IMR-90 (cell line): ENCODE data around the gene TMEM81. TPM values are rescaled to one million over a fixed set of nuclear protein-coding genes. Genes with fewer than 3 reads are reported as not detected.

Experiments used
- ATAC-seq: fragments of 200-7000 bp; cut with Tn5 transposase; 2 replicates; pipeline ENCODE4 v1.9.1; 2020; ENCODE audit warnings: low read depth, mild to moderate bottlenecking, moderate library complexity
- BruUV-seq: library from RNA; stranded (reverse); fragments of 400-500 nt; replicated peaks from 2 replicates; lab custom pipeline; 2021; lab: Mats Ljungman, UMichigan
- CTCF ChIA-PET: fragments of 300-600 bp; formaldehyde crosslinking; extraction: SDS; loops from one replicate; lab custom pipeline; 2021; ENCODE audit warnings: antibody characterized with exemption; lab: Yijun Ruan, JAX
- POLR2A ChIA-PET: fragments of 300-600 bp; sonication (Branson Sonifier 250); formaldehyde crosslinking; loops from one replicate; lab custom pipeline; 2022; ENCODE audit warnings: antibody characterized with exemption; ENCODE audit not compliant: unreplicated experiment; lab: Charles Lee
- DNase-seq: peaks from one replicate; pipeline ENCODE4 v3.0.0; 2013
- H2AFZ ChIP-seq: replicated peaks from 2 replicates; pipeline ENCODE3; 2013; ENCODE audit warnings: low read length, mild to moderate bottlenecking; ENCODE audit not compliant: poor library complexity
- H2AK5ac ChIP-seq: 2 replicates; pipeline ENCODE4 v1.6.1; 2013; ENCODE audit warnings: low read depth, low read length, inconsistent platforms
- H2AK9ac ChIP-seq: replicated peaks from 2 replicates; pipeline ENCODE3; 2013; ENCODE audit warnings: mild to moderate bottlenecking, low read depth, low read length, moderate library complexity; ENCODE audit not compliant: poor library complexity
- H2BK120ac ChIP-seq: 2 replicates; pipeline ENCODE4 v1.6.1; 2013; ENCODE audit warnings: low read depth, low read length, inconsistent platforms
- H2BK15ac ChIP-seq: 3 replicates; pipeline ENCODE4 v1.6.1; 2013; ENCODE audit warnings: low read depth, low read length, inconsistent platforms
- H2BK20ac ChIP-seq: 2 replicates; pipeline ENCODE4 v1.6.1; 2013; ENCODE audit warnings: low read depth, mild to moderate bottlenecking, inconsistent platforms, low read length, moderate library complexity
- H2BK5ac ChIP-seq: 2 replicates; pipeline ENCODE4 v1.6.1; 2013; ENCODE audit warnings: mild to moderate bottlenecking, low read depth, low read length, inconsistent platforms; ENCODE audit not compliant: poor library complexity, severe bottlenecking
- H3K14ac ChIP-seq: replicated peaks from 2 replicates; pipeline ENCODE4 v1.6.1; 2013; ENCODE audit warnings: low read depth, low read length, inconsistent platforms
- H3K18ac ChIP-seq: 2 replicates; pipeline ENCODE4 v1.6.1; 2013; ENCODE audit warnings: low read depth, low read length, control low read depth
- H3K23ac ChIP-seq: 2 replicates; pipeline ENCODE4 v1.6.1; 2013; ENCODE audit warnings: low read depth, low read length, inconsistent platforms
- H3K27ac ChIP-seq: 2 replicates; pipeline ENCODE4 v1.5.1; 2013; ENCODE audit warnings: mild to moderate bottlenecking, control low read depth, low read length; ENCODE audit not compliant: insufficient read depth
- H3K27me3 ChIP-seq: 2 replicates; pipeline ENCODE4 v1.6.1; 2013; ENCODE audit warnings: low read length; ENCODE audit not compliant: control insufficient read depth, insufficient read depth
- H3K36me3 ChIP-seq: 2 replicates; pipeline ENCODE4 v1.6.1; 2013; ENCODE audit warnings: low read length, mixed read lengths; ENCODE audit not compliant: control insufficient read depth, insufficient read depth
- H3K4ac ChIP-seq: 2 replicates; pipeline ENCODE4 v1.6.1; 2013; ENCODE audit warnings: low read depth, low read length, inconsistent platforms
- H3K4me1 ChIP-seq: 2 replicates; pipeline ENCODE4 v1.6.1; 2013; ENCODE audit warnings: low read length, mixed read lengths; ENCODE audit not compliant: control insufficient read depth, insufficient read depth
- H3K4me2 ChIP-seq: 2 replicates; pipeline ENCODE4 v1.6.1; 2013; ENCODE audit warnings: low read depth, mild to moderate bottlenecking, control low read depth, low read length, moderate library complexity
- H3K4me3 ChIP-seq: 2 replicates; pipeline ENCODE4 v1.5.1; 2013; ENCODE audit warnings: low read depth, mild to moderate bottlenecking, control low read depth, low read length, moderate library complexity; ENCODE audit not compliant: insufficient read depth
- H3K56ac ChIP-seq: 2 replicates; pipeline ENCODE4 v1.6.1; 2013; ENCODE audit warnings: low read length, inconsistent platforms; ENCODE audit not compliant: insufficient read depth; ENCODE audit errors: extremely low read depth
- H3K79me1 ChIP-seq, 2 experiments: 2 replicates each; pipeline ENCODE4 v1.6.1; 2013; ENCODE audit warnings: low read length in 2 of 2, inconsistent platforms in 1 of 2, low read depth in 1 of 2
- H3K9ac ChIP-seq: 2 replicates; pipeline ENCODE4 v1.6.1; 2013; ENCODE audit warnings: low read depth, low read length, control low read depth
- H3K9me1 ChIP-seq: 2 replicates; pipeline ENCODE4 v1.6.1; 2013; ENCODE audit warnings: low read length, inconsistent platforms; ENCODE audit not compliant: insufficient read depth
- H3K9me3 ChIP-seq: 2 replicates; pipeline ENCODE4 v1.6.1; 2013; ENCODE audit warnings: low read length; ENCODE audit not compliant: control insufficient read depth, insufficient read depth
- H4K20me1 ChIP-seq: 2 replicates; pipeline ENCODE4 v1.6.1; 2013; ENCODE audit warnings: low read length, inconsistent platforms; ENCODE audit not compliant: insufficient read depth
- H4K5ac ChIP-seq: 2 replicates; pipeline ENCODE4 v1.6.1; 2013; ENCODE audit warnings: mild to moderate bottlenecking, low read depth, low read length, control low read depth
- H4K8ac ChIP-seq, 2 experiments: 2 replicates each; pipeline ENCODE4 v1.6.1; 2013; ENCODE audit warnings: low read depth in 2 of 2, low read length in 2 of 2, control low read depth in 1 of 2, inconsistent platforms in 1 of 2
- H4K91ac ChIP-seq: 2 replicates; pipeline ENCODE4 v1.6.1; 2013; ENCODE audit warnings: low read depth, low read length, inconsistent platforms; ENCODE audit not compliant: insufficient read depth
- CHD1 ChIP-seq: IDR thresholded peaks from 2 replicates; pipeline ENCODE4 v1.6.1; 2012; ENCODE audit warnings: low read depth, low read length, improper control_type of control experiment
- FOS ChIP-seq: fragments of 150-350 bp; IDR thresholded peaks from 2 replicates; pipeline ENCODE4 v1.6.1; 2016; ENCODE audit warnings: low read depth, low read length
- MAFK ChIP-seq: IDR thresholded peaks from 2 replicates; pipeline ENCODE4 v1.6.1; 2012; ENCODE audit warnings: low read depth, low read length, improper control_type of control experiment
- MAZ ChIP-seq: IDR thresholded peaks from 2 replicates; pipeline ENCODE4 v1.6.1; 2012; ENCODE audit warnings: low read depth, mild to moderate bottlenecking, low read length, improper control_type of control experiment, moderate library complexity, borderline replicate concordance
- MXI1 ChIP-seq: IDR thresholded peaks from 2 replicates; pipeline ENCODE4 v1.6.1; 2012; ENCODE audit warnings: low read depth, mild to moderate bottlenecking, low read length, moderate library complexity, borderline replicate concordance
- NFE2L2 ChIP-seq: fragments of 150-350 bp; IDR thresholded peaks from 2 replicates; pipeline ENCODE4 v1.6.1; 2016; ENCODE audit warnings: low read depth, mild to moderate bottlenecking, low read length
- POLR2A ChIP-seq: IDR thresholded peaks from 2 replicates; pipeline ENCODE4 v1.6.1; 2012; ENCODE audit warnings: mild to moderate bottlenecking, low read depth, low read length
- RAD21 ChIP-seq: IDR thresholded peaks from 2 replicates; pipeline ENCODE4 v1.6.1; 2012; ENCODE audit warnings: low read length, improper control_type of control experiment
- RCOR1 ChIP-seq: IDR thresholded peaks from 2 replicates; pipeline ENCODE4 v1.6.1; 2012; ENCODE audit warnings: mild to moderate bottlenecking, low read length, improper control_type of control experiment; ENCODE audit not compliant: insufficient replicate concordance
- RFX5 ChIP-seq: IDR thresholded peaks from 2 replicates; pipeline ENCODE4 v1.8.0; 2012; ENCODE audit warnings: low read depth, mild to moderate bottlenecking, low read length, moderate library complexity
- WGBS, 2 experiments: methylation state at CpG; one replicate each; pipeline versions ENCODE4 v1.1.5 to v1.1.7; 2013; ENCODE audit warnings: missing lambda C conversion rate in 2 of 2; ENCODE audit not compliant: insufficient read length in 1 of 2; ENCODE audit errors: extremely low coverage in 2 of 2; 5-methylcytosine and 5-hydroxymethylcytosine counted together
- dilution Hi-C: fragments of 300-500 bp; cut with HindIII; formaldehyde crosslinking; loops from one replicate; pipeline ENCODE4 v1.14.3; 2018; ENCODE audit warnings: low sequenced_read_pairs; ENCODE audit not compliant: unreplicated experiment
- in situ Hi-C: fragments of 300-500 bp; cut with MboI; formaldehyde crosslinking; loops from 3 replicates; pipeline ENCODE4 v1.14.3; 2019; ENCODE audit warnings: low sequenced_read_pairs, inconsistent platforms, mixed read lengths
- intact Hi-C: fragments of 100-400 bp; cut with micrococcal nuclease; formaldehyde crosslinking; loops from 2 replicates; pipeline ENCODE4 v1.10.0; 2022
- polyA plus RNA-seq, 3 experiments: library from polyadenylated mRNA; depleted of rRNA; stranded (reverse); fragments of >200 nt; gene quantifications; 2 replicates each; pipeline ENCODE4 v1.2.3, GENCODE V29; 2012; ENCODE audit warnings: low replicate concordance in 1 of 3
- total RNA-seq: library from RNA; depleted of rRNA; stranded (reverse); fragments of >200 nt; gene quantifications from 2 replicates; pipeline ENCODE4 v1.2.3, GENCODE V29; 2012
- TF ChIP-seq, protein P1 (sequence below): fragments of 150-350 bp; IDR thresholded peaks from 2 replicates; pipeline ENCODE4 v1.6.1; 2017; ENCODE audit warnings: mild to moderate bottlenecking, antibody characterized with exemption, low read length, low read depth

TMEM81 gene
- total and polyA plus RNA-seq, 2 of the 4 experiments (the other 2 are of a cell fraction), result 1.5 to 1.8 TPM

DNA sequence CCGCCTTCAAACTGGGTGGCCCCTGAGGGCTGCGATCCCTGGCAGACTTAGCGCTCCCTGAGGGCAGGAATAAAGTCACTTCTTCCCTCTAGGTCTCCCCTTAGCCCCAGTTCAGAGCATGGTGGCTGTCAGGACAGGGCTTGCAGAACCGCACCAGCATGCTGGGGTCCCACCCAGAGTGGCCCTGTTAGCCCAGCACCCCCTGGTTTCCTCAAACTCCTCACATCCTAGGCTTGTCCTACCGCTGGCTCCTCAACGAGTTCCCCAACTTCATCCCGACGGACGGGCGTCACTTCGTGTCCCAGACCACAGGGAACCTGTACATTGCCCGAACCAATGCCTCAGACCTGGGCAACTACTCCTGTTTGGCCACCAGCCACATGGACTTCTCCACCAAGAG, 25.4 kb downstream of the TMEM81 start:
- no peak overlapping the region for H2BK5ac ChIP-seq
- no TSS peak for BruUV-seq
- H3K9me1 ChIP-seq, result no peaks in the 10 kb centered on the region
- H3K79me1 ChIP-seq, result no peaks in the 10 kb centered on the region
- in situ Hi-C loops, result no loop called here
- no peak overlapping the region for H3K27ac ChIP-seq
- H2AFZ ChIP-seq, result no peak overlapping the region
- no peak overlapping the region for H3K14ac ChIP-seq
- intact Hi-C loops, result no loop called here
- no peak overlapping the region for H3K18ac ChIP-seq
- H3K4me3 ChIP-seq, result no peak overlapping the region
- ChIA-PET POLR2A (no interaction called here), CTCF (no interaction called here)
- no peak overlapping the region for H4K5ac ChIP-seq
- no peak overlapping the region for H4K91ac ChIP-seq
- no peaks in the 10 kb centered on the region for H3K36me3 ChIP-seq
- TF ChIP-seq, protein P1, sequence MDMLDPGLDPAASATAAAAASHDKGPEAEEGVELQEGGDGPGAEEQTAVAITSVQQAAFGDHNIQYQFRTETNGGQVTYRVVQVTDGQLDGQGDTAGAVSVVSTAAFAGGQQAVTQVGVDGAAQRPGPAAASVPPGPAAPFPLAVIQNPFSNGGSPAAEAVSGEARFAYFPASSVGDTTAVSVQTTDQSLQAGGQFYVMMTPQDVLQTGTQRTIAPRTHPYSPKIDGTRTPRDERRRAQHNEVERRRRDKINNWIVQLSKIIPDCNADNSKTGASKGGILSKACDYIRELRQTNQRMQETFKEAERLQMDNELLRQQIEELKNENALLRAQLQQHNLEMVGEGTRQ, result no peak
- TF ChIP-seq RAD21 (no peak), POLR2A (no peak), MAZ (no peak), MXI1 (no peak), FOS (no peak), RFX5 (no peak), MAFK (no peak), NFE2L2 (no peak), RCOR1 (no peak), CHD1 (no peak)
- no peak overlapping the region for H3K23ac ChIP-seq
- no peaks in the 10 kb centered on the region for H3K9me3 ChIP-seq
- DNase-seq (no peak), ATAC-seq (no peak)
- H3K56ac ChIP-seq, result no peak overlapping the region
- H2BK15ac ChIP-seq, result no peak overlapping the region
- no peak overlapping the region for H3K4ac ChIP-seq
- WGBS, 2 experiments, result 97% methylated on average over 6 of the region's 12 CpGs; no CpG with 5 or more reads in 1 of the 2 experiments
- H2BK20ac ChIP-seq, result no peak overlapping the region
- no peak overlapping the region for H2AK9ac ChIP-seq
- H3K4me2 ChIP-seq, result no peak overlapping the region
- H3K4me1 ChIP-seq, result no peaks in the 10 kb centered on the region
- H3K27me3 ChIP-seq, result peaks cover 30% of the 10 kb centered on the region
- H4K8ac ChIP-seq, result no peak overlapping the region
- H4K20me1 ChIP-seq, result no peaks in the 10 kb centered on the region
- no peak overlapping the region for H2BK120ac ChIP-seq
- no peak overlapping the region for H3K9ac ChIP-seq
- dilution Hi-C loops, result no loop called here
- H2AK5ac ChIP-seq, result no peak overlapping the region
